Fibroblast of lung (primary cell): ENCODE data around the gene SYNE1. TPM values are rescaled to one million over a fixed set of nuclear protein-coding genes. Genes with fewer than 3 reads are reported as not detected.

Experiments used
- DNase-seq, 2 donors: peaks; one replicate each; pipeline versions ENCODE4 v3.0.0 to v3.0.0-alpha.2; 2010; ENCODE audit warnings: low read depth in 2 of 2
- H2AFZ ChIP-seq: 2 replicates; pipeline ENCODE4 v1.5.1; 2012; ENCODE audit warnings: low read length, control low read depth, inconsistent platforms
- H3K27ac ChIP-seq: 2 replicates; pipeline ENCODE4 v1.5.1; 2011; ENCODE audit warnings: low read length, control low read depth; ENCODE audit not compliant: insufficient read depth
- H3K27me3 ChIP-seq: 2 replicates; pipeline ENCODE4 v1.5.1; 2011; ENCODE audit warnings: mild to moderate bottlenecking, low read length; ENCODE audit not compliant: control insufficient read depth, insufficient read depth
- H3K36me3 ChIP-seq: 2 replicates; pipeline ENCODE4 v1.5.1; 2011; ENCODE audit warnings: low read length; ENCODE audit not compliant: control insufficient read depth, insufficient read depth
- H3K4me1 ChIP-seq: 2 replicates; pipeline ENCODE4 v1.5.1; 2011; ENCODE audit warnings: low read length; ENCODE audit not compliant: control insufficient read depth, insufficient read depth; ENCODE audit errors: extremely low read depth
- H3K4me2 ChIP-seq: 2 replicates; pipeline ENCODE4 v1.5.1; 2011; ENCODE audit warnings: low read length, control low read depth; ENCODE audit not compliant: insufficient read depth; ENCODE audit errors: extremely low read depth
- H3K4me3 ChIP-seq, 4 experiments: fragments of 200-600 bp in 1 of 4; sonication (generic) in 1 of 4; replicated peaks in 1 of 4; 2 replicates each; pipeline ENCODE4 v1.5.1; 2011 to 2016; ENCODE audit warnings: low read length in 4 of 4, low read depth in 3 of 4, mild to moderate bottlenecking in 3 of 4, control low read depth in 2 of 4, inconsistent platforms in 1 of 4, mixed read lengths in 1 of 4; ENCODE audit not compliant: insufficient read depth in 1 of 4; ENCODE audit errors: control extremely low read depth in 1 of 4
- H3K79me2 ChIP-seq: 2 replicates; pipeline ENCODE4 v1.5.1; 2012; ENCODE audit warnings: mild to moderate bottlenecking, low read length, inconsistent platforms; ENCODE audit not compliant: control insufficient read depth, insufficient read depth
- H3K9ac ChIP-seq: 2 replicates; pipeline ENCODE4 v1.5.1; 2011; ENCODE audit warnings: mild to moderate bottlenecking, low read length, control low read depth; ENCODE audit not compliant: insufficient read depth
- H3K9me3 ChIP-seq: 2 replicates; pipeline ENCODE4 v1.5.1; 2012; ENCODE audit warnings: low read depth, low read length; ENCODE audit not compliant: control insufficient read depth, insufficient read depth
- H4K20me1 ChIP-seq: 2 replicates; pipeline ENCODE4 v1.5.1; 2011; ENCODE audit warnings: low read length; ENCODE audit not compliant: control insufficient read depth, insufficient read depth; ENCODE audit errors: extremely low read depth
- CTCF ChIP-seq, 2 donors: IDR thresholded peaks in 1 of 2; conservative IDR thresholded peaks in 1 of 2; 1 replicate in 1 of 2; 2 replicates in 1 of 2; pipeline ENCODE4 v1.5.1; 2011 to 2012; ENCODE audit warnings: low read length in 2 of 2, control low read depth in 1 of 2, inconsistent platforms in 1 of 2, low read depth in 1 of 2, mild to moderate bottlenecking in 1 of 2
- EZH2 ChIP-seq: IDR thresholded peaks from 2 replicates; pipeline ENCODE4 v1.5.1; 2012; ENCODE audit warnings: low read length, control low read depth, mild to moderate bottlenecking; ENCODE audit errors: missing control alignments
- polyA plus RNA-seq, 2 donors: library from polyadenylated mRNA; depleted of rRNA in 1 of 2; stranded (reverse) in 1 of 2; unstranded in 1 of 2; fragments of >200 nt; gene quantifications; 2 replicates each; pipeline ENCODE4 v1.2.1, GENCODE V29; 2011 to 2012; ENCODE audit warnings: missing spikeins in 1 of 2
- total RNA-seq: library from RNA; depleted of rRNA; stranded (reverse); fragments of >200 nt; gene quantifications from 2 replicates; pipeline ENCODE4 v1.2.1, GENCODE V29; 2014

Gene SYNE1
- total and polyA plus RNA-seq, 2 donors (not counting 1 experiment from before 2014, with no cell fraction given) = 21.7 to 219 TPM

- Histone ChIP-seq H3K79me2 (no peaks in the 10 kb centered on the region), H3K36me3 (no peaks in the 10 kb centered on the region), H3K4me3 (no peak overlapping the region), H3K27me3 (no peaks in the 10 kb centered on the region), H3K27ac (no peak overlapping the region), H2AFZ (no peak overlapping the region), H3K4me2 (no peak overlapping the region), H3K9ac (no peak overlapping the region), H3K9me3 (no peaks in the 10 kb centered on the region), H3K4me1 (no peaks in the 10 kb centered on the region), H4K20me1 (no peaks in the 10 kb centered on the region)
- TF ChIP-seq CTCF (conservative IDR thresholded peaks at IDR 0.05 in 1 of 2, IDR thresholded peaks at IDR 0.05 in 1 of 2; ENCODE audit: low read depth in 1 of 2, low read length in 2 of 2) = no peak
- TF ChIP-seq EZH2 = no peak
- DNase-seq = no peak
Measured at GRCh38 chr6:152454003-152454402, 183.2 kb downstream of the SYNE1 start.

GRCh38 chr6:152453421-152453820 is 183.7 kb downstream of the SYNE1 start:
- no peaks in the 10 kb centered on the region for H3K27me3 ChIP-seq
- no peak for DNase-seq
- no peaks in the 10 kb centered on the region for H3K4me1 ChIP-seq
- H3K4me3 ChIP-seq = no peak overlapping the region
- no peaks in the 10 kb centered on the region for H3K79me2 ChIP-seq
- TF ChIP-seq EZH2 (no peak), CTCF (conservative IDR thresholded peaks at IDR 0.05 in 1 of 2, IDR thresholded peaks at IDR 0.05 in 1 of 2; ENCODE audit: low read depth in 1 of 2, low read length in 2 of 2) (no peak)
- H3K36me3 ChIP-seq = no peaks in the 10 kb centered on the region
- no peak overlapping the region for H3K4me2 ChIP-seq
- no peak overlapping the region for H3K27ac ChIP-seq
- no peak overlapping the region for H3K9ac ChIP-seq
- H3K9me3 ChIP-seq = no peaks in the 10 kb centered on the region
- H4K20me1 ChIP-seq = no peaks in the 10 kb centered on the region
- no peak overlapping the region for H2AFZ ChIP-seq

GRCh38 chr6:152452639-152453038 is 184.5 kb downstream of the SYNE1 start:
- H3K9me3 ChIP-seq = no peaks in the 10 kb centered on the region
- H3K27me3 ChIP-seq = no peaks in the 10 kb centered on the region
- no peak overlapping the region for H3K4me2 ChIP-seq
- DNase-seq = no peak
- H3K4me3 ChIP-seq = no peak overlapping the region
- no peak overlapping the region for H2AFZ ChIP-seq
- no peaks in the 10 kb centered on the region for H3K36me3 ChIP-seq
- TF ChIP-seq CTCF (conservative IDR thresholded peaks at IDR 0.05 in 1 of 2, IDR thresholded peaks at IDR 0.05 in 1 of 2; ENCODE audit: low read depth in 1 of 2, low read length in 2 of 2) = no peak
- no peak for TF ChIP-seq EZH2
- H4K20me1 ChIP-seq = no peaks in the 10 kb centered on the region
- no peaks in the 10 kb centered on the region for H3K79me2 ChIP-seq
- no peaks in the 10 kb centered on the region for H3K4me1 ChIP-seq
- no peak overlapping the region for H3K9ac ChIP-seq
- no peak overlapping the region for H3K27ac ChIP-seq
